ENCODE data around the gene CCNJ.
"Not testable (repeated sequence)": the region's sequence is repeated elsewhere in the genome, so short reads cannot be mapped to it uniquely, and the experiment has no call there.

The CCNJ gene

GRCh38 chr10:96041146-96041545 is 2.2 kb upstream of the CCNJ start:
- H3K4me3 ChIP-seq (ENCODE audit: low read length), result no peak overlapping the region
- H3K4me1 ChIP-seq (ENCODE audit: insufficient read depth, low read length), result peaks cover 12% of the 10 kb centered on the region
- no peaks in the 10 kb centered on the region for H3K9me3 ChIP-seq (ENCODE audit: low read length)
- peaks cover 3% of the 10 kb centered on the region for H3K36me3 ChIP-seq (ENCODE audit: insufficient read depth, low read length)
- H3K27me3 ChIP-seq (ENCODE audit: insufficient read depth, low read length), result no peaks in the 10 kb centered on the region
- H2AFZ ChIP-seq (ENCODE audit: low read depth, low read length), result no peak overlapping the region

GRCh38 chr10:96043893-96044715 is 721 bp downstream of the CCNJ start:
- Histone ChIP-seq H3K36me3 (ENCODE audit: insufficient read depth, low read length) (peaks cover 29% of the 10 kb centered on the region), H3K27me3 (ENCODE audit: insufficient read depth, low read length) (no peaks in the 10 kb centered on the region), H3K4me1 (ENCODE audit: insufficient read depth, low read length) (peaks cover 19% of the 10 kb centered on the region), H3K4me3 (ENCODE audit: low read length) (peak overlapping the region; percentile 93), H2AFZ (ENCODE audit: low read depth, low read length) (peak overlapping the region; percentile 71), H3K9me3 (ENCODE audit: low read length) (no peaks in the 10 kb centered on the region)

- peak overlapping the region; percentile 93 for H3K4me3 ChIP-seq (ENCODE audit: low read length)
- H3K27me3 ChIP-seq (ENCODE audit: insufficient read depth, low read length), result no peaks in the 10 kb centered on the region
- peaks cover 19% of the 10 kb centered on the region for H3K4me1 ChIP-seq (ENCODE audit: insufficient read depth, low read length)
- H2AFZ ChIP-seq (ENCODE audit: low read depth, low read length), result no peak overlapping the region
- H3K9me3 ChIP-seq (ENCODE audit: low read length), result no peaks in the 10 kb centered on the region
- peaks cover 33% of the 10 kb centered on the region for H3K36me3 ChIP-seq (ENCODE audit: insufficient read depth, low read length)
Measured at GRCh38 chr10:96044736-96045135, 1.4 kb downstream of the CCNJ start.

GRCh38 chr10:96046546-96046945 is 3.2 kb downstream of the CCNJ start:
- no peak overlapping the region for H2AFZ ChIP-seq (ENCODE audit: low read depth, low read length)
- no peaks in the 10 kb centered on the region for H3K9me3 ChIP-seq (ENCODE audit: low read length)
- H3K36me3 ChIP-seq (ENCODE audit: insufficient read depth, low read length), result peaks cover 50% of the 10 kb centered on the region
- H3K27me3 ChIP-seq (ENCODE audit: insufficient read depth, low read length), result no peaks in the 10 kb centered on the region
- no peak overlapping the region for H3K4me3 ChIP-seq (ENCODE audit: low read length)
- peaks cover 19% of the 10 kb centered on the region for H3K4me1 ChIP-seq (ENCODE audit: insufficient read depth, low read length)

- Histone ChIP-seq H3K4me3 (ENCODE audit: low read length) (no peak overlapping the region), H3K36me3 (ENCODE audit: insufficient read depth, low read length) (peaks cover 56% of the 10 kb centered on the region), H3K9me3 (ENCODE audit: low read length) (no peaks in the 10 kb centered on the region), H3K27me3 (ENCODE audit: insufficient read depth, low read length) (no peaks in the 10 kb centered on the region), H2AFZ (ENCODE audit: low read depth, low read length) (no peak overlapping the region), H3K4me1 (ENCODE audit: insufficient read depth, low read length) (peaks cover 19% of the 10 kb centered on the region)
Measured at GRCh38 chr10:96047004-96047649, 3.7 kb downstream of the CCNJ start.

- Histone ChIP-seq H3K36me3 (ENCODE audit: insufficient read depth, low read length) (peaks cover 62% of the 10 kb centered on the region), H3K4me1 (ENCODE audit: insufficient read depth, low read length) (peaks cover 19% of the 10 kb centered on the region)
- H2AFZ ChIP-seq (ENCODE audit: low read depth, low read length); H3K4me3 ChIP-seq (ENCODE audit: low read length); H3K9me3 ChIP-seq (ENCODE audit: low read length); H3K27me3 ChIP-seq (ENCODE audit: insufficient read depth, low read length): not testable (repeated sequence)
Measured at GRCh38 chr10:96047925-96048324, 4.5 kb downstream of the CCNJ start.

- no peaks in the 10 kb centered on the region for H3K27me3 ChIP-seq (ENCODE audit: insufficient read depth, low read length)
- peaks cover 72% of the 10 kb centered on the region for H3K36me3 ChIP-seq (ENCODE audit: insufficient read depth, low read length)
- no peak overlapping the region for H2AFZ ChIP-seq (ENCODE audit: low read depth, low read length)
- no peak overlapping the region for H3K4me3 ChIP-seq (ENCODE audit: low read length)
- H3K4me1 ChIP-seq (ENCODE audit: insufficient read depth, low read length), result peaks cover 19% of the 10 kb centered on the region
- no peaks in the 10 kb centered on the region for H3K9me3 ChIP-seq (ENCODE audit: low read length)
Measured at GRCh38 chr10:96049340-96049739, 6.0 kb downstream of the CCNJ start.

- no peaks in the 10 kb centered on the region for H3K27me3 ChIP-seq (ENCODE audit: insufficient read depth, low read length)
- no peaks in the 10 kb centered on the region for H3K9me3 ChIP-seq (ENCODE audit: low read length)
- H2AFZ ChIP-seq (ENCODE audit: low read depth, low read length), result no peak overlapping the region
- H3K4me1 ChIP-seq (ENCODE audit: insufficient read depth, low read length), result no peaks in the 10 kb centered on the region
- H3K4me3 ChIP-seq (ENCODE audit: low read length), result no peak overlapping the region
- peaks cover 85% of the 10 kb centered on the region for H3K36me3 ChIP-seq (ENCODE audit: insufficient read depth, low read length)
Measured at GRCh38 chr10:96053985-96054384, 10.6 kb downstream of the CCNJ start.

GRCh38 chr10:96056787-96057186 is 13.4 kb downstream of the CCNJ start:
- Histone ChIP-seq H3K27me3 (ENCODE audit: insufficient read depth, low read length) (no peaks in the 10 kb centered on the region), H3K4me3 (ENCODE audit: low read length) (no peak overlapping the region), H3K4me1 (ENCODE audit: insufficient read depth, low read length) (no peaks in the 10 kb centered on the region), H3K9me3 (ENCODE audit: low read length) (no peaks in the 10 kb centered on the region), H3K36me3 (ENCODE audit: insufficient read depth, low read length) (peaks cover 88% of the 10 kb centered on the region), H2AFZ (ENCODE audit: low read depth, low read length) (no peak overlapping the region)

GRCh38 chr10:96061232-96061631 is 17.8 kb downstream of the CCNJ start:
- Histone ChIP-seq H3K27me3 (ENCODE audit: insufficient read depth, low read length) (no peaks in the 10 kb centered on the region), H2AFZ (ENCODE audit: low read depth, low read length) (no peak overlapping the region)

GRCh38 chr10:96072674-96073073 is 29.3 kb downstream of the CCNJ start:
- no peaks in the 10 kb centered on the region for H3K9me3 ChIP-seq (ENCODE audit: low read length)
- H2AFZ ChIP-seq (ENCODE audit: low read depth, low read length), result no peak overlapping the region
- H3K27me3 ChIP-seq (ENCODE audit: insufficient read depth, low read length), result no peaks in the 10 kb centered on the region
- H3K4me3 ChIP-seq (ENCODE audit: low read length), result no peak overlapping the region
- no peaks in the 10 kb centered on the region for H3K36me3 ChIP-seq (ENCODE audit: insufficient read depth, low read length)
- no peaks in the 10 kb centered on the region for H3K4me1 ChIP-seq (ENCODE audit: insufficient read depth, low read length)

More at GRCh38 chr10:96061232-96061631, 17.8 kb downstream of the CCNJ start:
- H3K36me3 ChIP-seq (ENCODE audit: insufficient read depth, low read length), result peaks cover 60% of the 10 kb centered on the region
- no peak overlapping the region for H3K4me3 ChIP-seq (ENCODE audit: low read length)
- H3K4me1 ChIP-seq (ENCODE audit: insufficient read depth, low read length), result no peaks in the 10 kb centered on the region
- no peaks in the 10 kb centered on the region for H3K9me3 ChIP-seq (ENCODE audit: low read length)

- no peaks in the 10 kb centered on the region for H3K9me3 ChIP-seq (ENCODE audit: low read length)
- H2AFZ ChIP-seq (ENCODE audit: low read depth, low read length), result no peak overlapping the region
- no peaks in the 10 kb centered on the region for H3K4me1 ChIP-seq (ENCODE audit: insufficient read depth, low read length)
- H3K36me3 ChIP-seq (ENCODE audit: insufficient read depth, low read length), result no peaks in the 10 kb centered on the region
- no peak overlapping the region for H3K4me3 ChIP-seq (ENCODE audit: low read length)
- H3K27me3 ChIP-seq (ENCODE audit: insufficient read depth, low read length), result no peaks in the 10 kb centered on the region
Measured at GRCh38 chr10:96073722-96074121, 30.3 kb downstream of the CCNJ start.

- Histone ChIP-seq H3K36me3 (ENCODE audit: insufficient read depth, low read length) (no peaks in the 10 kb centered on the region), H3K9me3 (ENCODE audit: low read length) (no peaks in the 10 kb centered on the region), H3K4me3 (ENCODE audit: low read length) (no peak overlapping the region), H2AFZ (ENCODE audit: low read depth, low read length) (no peak overlapping the region), H3K27me3 (ENCODE audit: insufficient read depth, low read length) (no peaks in the 10 kb centered on the region), H3K4me1 (ENCODE audit: insufficient read depth, low read length) (no peaks in the 10 kb centered on the region)
Measured at GRCh38 chr10:96074776-96075175, 31.4 kb downstream of the CCNJ start.
